SIG-M5 (cell line): ENCODE measurements around the gene NAXD.
"Not testable (repeated sequence)": the region's sequence is repeated elsewhere in the genome, so short reads cannot be mapped to it uniquely, and the experiment has no call there.

Experiments
- DNase-seq: peaks from one replicate; lab custom pipeline; 2025; lab: John Stamatoyannopoulos, UW

The NAXD gene

DNA sequence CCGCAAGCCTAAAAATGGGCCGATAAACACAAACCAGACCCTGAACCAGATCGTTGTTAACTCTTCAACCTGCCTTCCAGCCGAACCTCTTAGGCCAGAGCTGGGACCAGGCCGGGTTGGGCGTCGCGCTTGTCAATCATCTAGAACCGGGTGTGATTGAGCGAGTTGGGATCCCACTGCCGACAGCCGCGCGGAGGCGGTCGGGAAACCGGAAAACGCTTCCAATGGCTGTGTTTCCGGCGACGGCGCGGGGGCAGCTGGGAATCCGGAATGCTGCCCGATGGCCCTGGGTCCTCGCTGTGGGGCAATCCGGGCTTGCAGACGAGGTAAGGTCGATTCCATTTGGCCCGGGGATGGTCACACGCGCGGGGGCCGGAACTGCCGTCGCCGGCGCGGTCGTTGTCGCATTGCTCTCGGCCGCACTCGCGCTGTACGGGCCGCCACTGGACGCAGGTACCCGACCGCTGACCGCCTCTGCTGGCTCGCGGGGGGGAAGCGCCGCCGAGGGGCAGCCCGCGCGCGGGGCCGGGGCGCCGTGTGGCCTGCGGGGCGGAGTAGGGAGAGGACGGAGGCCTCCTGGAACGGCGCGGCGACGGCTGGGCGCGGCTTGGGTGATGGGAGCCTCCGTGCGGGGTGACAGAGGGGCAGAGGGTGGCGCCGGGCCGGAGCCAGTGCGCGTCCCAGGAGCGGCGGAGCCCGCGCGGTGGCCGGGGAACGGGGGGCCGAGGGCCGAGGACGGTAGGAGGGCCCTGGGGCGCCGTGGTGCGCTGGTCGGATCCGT, at the start of gene NAXD:
NAXD (plus strand) TSS at position 224 of the 781 bp plus-strand sequence; CDS start at position 281, 57 bp downstream.
- peak; percentile 81 for DNase-seq

DNA sequence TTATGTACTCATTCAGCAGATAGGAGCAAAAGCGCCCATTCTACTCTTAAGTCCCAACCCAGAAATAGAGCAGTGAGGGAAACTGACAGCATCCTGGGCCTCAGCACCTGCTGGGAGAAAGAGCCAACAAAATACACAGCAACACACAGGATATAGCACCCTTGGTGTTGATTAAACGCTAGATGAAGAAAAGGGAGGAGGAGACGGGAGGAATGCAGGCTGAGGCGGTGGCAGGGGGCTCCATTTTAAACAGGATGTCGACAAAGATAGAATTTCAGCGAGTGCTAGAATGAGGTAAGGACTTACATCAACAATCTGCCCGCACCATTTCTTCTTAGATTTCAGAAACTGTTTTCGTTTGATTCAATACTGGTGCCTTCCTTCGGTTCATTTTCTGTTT, 49.2 kb upstream of the NAXD start:
- no peak for DNase-seq

DNA sequence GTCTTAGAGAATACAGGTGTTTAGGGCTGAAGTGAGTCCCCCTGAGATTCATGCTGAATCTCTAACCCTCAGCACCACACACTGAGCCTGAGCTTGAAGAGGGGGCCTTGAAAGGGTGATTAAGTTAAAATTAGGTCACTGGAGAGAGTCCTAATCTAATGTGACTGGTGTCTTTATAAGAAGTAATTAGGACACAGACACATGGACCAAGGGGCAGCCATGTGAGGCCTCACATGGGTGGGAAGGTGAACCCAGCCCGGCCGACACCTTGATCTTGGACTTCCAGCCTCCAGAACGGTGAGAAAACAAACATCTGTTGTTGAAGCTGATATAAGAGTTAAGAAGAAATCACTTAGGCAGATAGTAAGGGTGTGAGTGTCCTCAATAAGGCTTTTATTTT, 46.7 kb upstream of the NAXD start:
- no peak for DNase-seq

DNA sequence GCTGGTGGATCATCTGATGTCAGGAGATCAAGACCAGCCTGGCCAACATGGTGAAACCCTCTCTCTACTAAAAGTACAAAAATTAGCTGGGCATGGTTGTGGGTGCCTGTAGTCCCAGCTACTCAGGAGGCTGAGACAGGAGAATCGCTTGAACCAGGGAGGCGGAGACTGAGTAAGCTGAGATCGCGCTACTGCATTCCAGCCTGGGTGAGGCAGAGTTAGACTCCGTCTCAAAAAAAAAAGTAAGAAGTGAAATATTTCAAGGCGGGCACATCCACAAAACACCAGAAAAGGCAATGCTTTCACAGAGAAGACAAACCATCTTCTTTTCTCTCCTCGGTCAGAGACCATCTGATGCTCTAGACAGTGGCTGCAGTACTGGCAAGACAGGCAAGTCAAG, 45.4 kb upstream of the NAXD start:
- not testable (repeated sequence) for DNase-seq

DNA sequence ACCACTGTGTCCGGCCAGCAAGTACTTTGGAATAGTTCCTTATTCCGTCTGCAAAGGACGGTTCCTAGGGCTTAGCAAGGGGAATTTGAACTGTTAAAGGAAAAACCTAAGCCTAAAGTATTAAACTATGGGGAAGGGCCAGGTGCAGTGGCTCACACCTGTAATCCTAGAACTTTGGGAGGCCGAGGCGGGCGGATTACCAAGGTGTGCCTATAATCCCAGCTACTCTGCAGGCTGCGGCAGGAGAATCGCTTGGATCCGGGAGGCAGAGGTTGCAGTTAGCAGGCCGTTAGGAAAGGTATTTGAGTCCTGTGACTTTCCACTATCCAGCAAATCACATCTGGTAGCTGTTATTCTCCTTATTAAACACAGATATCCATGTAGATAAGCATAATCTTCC, 44.5 kb upstream of the NAXD start:
- DNase-seq: no peak

DNA sequence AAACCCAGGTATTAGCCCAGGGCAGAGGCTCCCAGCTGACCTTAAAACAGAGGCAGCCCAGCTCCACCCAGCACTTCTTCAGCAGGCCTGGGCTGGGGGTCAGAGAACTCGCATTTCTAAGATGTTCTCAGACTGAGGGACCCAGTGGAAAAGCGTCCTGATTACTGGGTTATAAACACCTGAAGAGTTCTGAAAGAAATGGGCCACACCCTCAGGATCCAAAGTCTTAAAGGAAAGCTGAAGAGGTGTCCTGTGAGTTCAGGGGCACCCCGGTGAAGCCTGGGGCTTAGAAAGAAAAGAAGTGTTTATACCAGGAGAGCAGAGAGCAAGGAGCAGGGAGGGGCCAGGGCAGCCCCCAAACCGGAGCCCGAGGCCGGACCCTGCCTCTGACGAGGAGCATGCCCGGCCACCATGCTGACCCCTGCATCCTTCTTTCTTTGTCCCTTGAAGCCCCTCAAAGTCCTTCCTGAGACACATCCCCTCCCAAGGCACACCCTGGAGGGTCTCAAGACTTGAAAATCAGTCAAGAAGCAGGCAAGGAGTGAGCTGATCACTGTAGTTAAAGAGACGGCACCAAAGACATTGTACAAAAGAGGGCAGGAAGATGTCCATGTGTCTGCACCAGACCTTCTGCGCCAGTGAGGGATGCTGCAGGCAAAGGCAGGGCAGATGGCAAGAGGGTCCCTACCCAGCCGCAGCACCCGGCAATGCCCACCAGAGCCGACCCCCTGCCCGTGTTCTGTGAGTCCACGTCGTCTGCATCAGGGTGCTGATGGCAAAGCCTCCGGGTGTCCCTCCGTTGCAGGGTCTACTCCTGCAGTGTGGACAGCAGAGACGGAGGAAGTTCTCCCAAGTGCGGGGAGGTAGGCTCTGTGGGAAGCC, 43.2 kb upstream of the NAXD start:
- no peak for DNase-seq

DNA sequence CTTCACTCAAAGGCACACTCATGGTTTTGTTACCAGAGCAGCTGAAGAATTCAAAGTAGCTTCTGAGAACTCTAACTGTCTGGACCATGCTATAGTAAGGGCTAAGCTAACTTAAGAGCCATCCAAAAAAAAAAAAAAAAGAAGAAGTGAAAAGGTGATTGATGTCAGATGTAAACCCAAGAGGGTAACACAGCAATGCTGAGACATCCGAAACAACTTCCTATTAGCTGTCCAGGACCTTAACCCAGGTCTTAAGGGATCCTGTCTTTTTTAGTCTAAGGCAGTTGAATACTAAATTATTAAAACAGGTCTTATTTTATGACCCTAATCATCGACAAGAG, 42.6 kb upstream of the NAXD start:
- DNase-seq: no peak

DNA sequence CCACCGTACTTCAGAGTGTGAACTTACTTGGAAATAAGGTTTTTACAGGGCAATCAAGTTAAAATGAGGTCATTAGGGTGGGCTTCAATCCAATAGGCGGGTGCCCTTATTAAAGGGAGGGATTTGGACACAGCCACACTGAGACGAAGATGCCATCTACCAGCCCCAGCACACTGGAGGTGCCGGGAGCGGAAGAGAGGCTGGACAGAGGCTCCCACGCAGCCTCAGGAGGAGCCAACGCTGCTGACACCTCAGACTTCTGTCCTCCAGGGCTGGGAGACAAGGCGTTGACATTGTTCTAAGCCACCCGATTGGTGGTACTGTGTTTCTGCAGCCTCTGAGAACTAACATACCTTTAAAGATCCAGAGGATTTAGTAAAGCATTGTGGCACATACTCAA, 41.2 kb upstream of the NAXD start:
- DNase-seq: no peak

DNA sequence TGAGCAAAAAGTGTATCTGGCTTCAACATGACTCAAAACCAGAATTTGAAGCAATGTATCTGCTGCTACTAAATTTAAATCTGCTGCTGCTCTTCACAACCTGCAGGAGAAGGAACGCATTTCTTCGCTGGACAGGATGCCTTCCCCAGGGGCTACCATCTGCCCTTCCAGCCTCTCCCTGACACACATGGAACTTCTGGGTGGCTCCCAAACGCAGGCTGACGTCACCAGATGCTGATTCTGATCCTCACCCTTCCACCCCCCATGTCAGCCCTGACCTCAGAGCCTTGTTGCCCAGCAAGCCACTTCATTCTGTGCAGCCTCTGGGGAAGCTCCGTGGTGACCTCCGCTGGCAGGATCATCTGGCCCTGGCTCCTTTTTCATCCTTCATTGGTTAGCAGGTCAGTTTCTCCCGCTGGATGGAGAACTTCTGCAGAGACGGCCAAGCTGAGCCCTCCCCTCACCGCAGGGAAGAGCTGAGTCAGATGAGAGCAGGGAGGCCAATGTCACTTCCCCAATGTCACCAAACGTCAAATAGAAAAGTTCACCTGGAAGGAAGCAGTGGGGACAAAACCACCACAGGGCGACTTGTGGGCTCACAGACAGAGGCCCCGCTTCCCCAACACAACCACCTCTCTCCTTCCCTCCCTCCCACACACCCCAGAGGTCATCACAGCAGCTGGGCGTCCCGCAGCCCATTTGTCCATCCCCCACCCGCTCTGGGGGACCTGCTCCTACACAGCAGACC, 39.8 kb upstream of the NAXD start:
- DNase-seq: peak; percentile 16

DNA sequence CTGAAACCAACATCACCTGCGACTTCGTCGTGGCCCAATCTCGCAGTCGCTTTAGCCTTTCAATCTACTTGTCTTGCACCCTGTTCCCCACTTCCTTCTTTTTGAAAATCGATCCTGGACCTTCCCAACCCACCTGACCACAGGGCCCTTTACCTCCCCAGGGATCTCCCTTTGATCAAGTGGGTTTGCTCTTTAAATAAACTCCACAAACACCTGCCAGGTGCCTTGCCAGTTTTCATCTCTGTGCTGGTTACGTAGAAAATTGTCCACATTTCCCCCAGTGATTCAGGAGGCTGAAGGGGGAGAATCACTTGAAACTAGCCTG, 39.3 kb upstream of the NAXD start:
- no peak for DNase-seq

DNA sequence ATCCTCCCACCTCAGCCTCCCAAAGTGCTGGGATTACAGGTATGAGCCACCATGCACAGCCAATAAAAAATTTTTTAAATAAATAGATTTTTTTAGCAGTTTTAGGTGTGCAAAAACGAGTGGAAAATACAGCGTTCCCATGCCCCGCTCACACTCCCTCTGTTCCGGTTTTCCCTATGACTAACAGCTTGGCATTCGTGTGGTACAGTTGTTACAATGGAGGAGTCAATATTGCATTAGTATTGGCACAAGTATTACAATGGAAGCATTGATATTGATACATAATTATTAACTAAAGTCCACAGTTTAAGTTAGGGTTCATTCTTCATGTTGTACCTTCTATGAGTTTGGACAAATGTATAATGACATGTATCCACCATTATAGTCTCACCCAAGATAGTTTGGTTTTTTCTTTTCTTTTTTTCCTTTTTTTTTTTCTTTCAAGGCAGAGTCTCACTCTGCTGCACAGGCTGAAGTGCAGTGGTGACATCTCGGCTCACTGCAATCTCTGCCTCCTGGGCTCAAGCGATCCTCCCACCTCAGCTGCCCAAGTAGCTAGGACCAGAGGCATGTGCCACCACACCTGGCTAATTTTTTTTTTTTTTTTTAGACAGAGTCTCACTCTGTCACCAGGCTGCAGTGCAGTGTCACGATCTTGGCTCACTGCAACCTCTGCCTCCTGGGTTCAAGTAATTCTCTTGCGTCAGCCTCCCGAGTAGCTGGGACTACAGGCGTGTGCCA, 38.4 kb upstream of the NAXD start:
- DNase-seq: no peak

DNA sequence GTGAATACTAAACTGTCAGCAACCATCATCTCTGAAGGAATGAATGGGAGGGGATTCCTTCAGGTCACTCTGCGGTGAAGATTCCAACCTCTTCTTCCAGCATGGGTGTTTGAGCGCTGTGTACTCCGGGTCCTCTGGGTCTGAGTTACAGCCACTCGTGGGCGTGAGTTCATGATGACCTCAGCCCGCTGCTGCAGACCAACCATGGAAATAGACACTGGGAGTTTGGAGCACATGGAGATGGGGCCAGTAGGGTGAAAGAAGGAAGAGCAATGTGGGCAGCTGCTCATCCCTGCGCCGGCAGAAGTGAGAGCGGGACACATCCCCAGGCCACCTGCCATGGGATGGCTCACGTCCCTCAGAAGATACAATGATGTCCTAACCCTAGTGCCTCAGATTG, 37.0 kb upstream of the NAXD start:
- DNase-seq: no peak

DNA sequence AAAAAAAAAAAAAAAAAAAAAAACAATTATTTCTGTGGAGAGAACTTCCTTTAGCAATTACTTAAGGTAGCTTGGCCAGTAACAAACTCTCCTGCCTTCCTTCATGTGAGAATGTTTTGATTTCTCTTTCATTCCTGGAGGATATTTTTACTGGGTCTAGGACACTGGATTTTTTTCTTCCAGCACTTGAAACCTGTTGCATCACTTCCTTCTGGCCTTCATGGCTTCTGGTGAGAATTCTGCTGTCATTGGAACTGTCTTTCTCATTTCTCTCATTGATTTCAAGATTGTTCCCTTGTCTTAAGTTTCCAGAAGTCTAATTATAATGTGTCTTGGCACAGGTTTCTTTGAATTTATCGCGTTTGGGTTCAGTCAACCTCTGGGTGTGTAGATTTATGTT, 34.5 kb upstream of the NAXD start:
- DNase-seq: no peak

DNA sequence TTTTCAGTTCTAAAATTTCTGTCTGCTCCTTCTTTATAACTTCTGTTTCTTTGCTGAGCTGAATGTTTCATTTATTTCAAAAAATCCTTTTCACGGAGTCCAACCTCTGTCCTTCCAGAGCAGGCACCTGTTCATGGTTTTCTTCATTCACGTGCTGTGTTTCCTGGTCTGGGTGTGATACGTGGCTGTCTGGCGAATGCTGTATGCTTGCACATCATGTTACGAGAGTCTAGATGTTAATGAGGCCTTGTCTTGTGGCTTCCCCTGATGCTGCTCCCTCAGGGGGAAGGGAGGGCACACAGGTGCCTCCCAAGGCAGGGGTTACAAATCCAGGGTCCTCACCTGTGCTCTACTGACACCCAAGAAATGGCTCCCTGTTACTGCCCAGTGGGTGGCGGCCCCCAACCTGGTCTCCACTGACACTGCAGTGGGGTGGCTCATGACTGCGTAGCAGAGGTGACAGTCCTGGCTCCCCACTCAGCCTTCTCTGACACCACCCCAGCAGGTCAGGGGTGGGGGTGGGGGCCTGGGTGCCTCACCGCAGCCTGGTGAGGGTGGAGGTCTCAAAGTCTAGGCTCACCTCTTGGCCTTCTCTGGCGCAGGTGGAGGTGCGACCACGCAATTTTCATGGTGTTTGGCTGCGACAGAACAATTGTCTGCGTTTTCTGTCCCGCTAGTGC, 33.7 kb upstream of the NAXD start:
- no peak for DNase-seq

DNA sequence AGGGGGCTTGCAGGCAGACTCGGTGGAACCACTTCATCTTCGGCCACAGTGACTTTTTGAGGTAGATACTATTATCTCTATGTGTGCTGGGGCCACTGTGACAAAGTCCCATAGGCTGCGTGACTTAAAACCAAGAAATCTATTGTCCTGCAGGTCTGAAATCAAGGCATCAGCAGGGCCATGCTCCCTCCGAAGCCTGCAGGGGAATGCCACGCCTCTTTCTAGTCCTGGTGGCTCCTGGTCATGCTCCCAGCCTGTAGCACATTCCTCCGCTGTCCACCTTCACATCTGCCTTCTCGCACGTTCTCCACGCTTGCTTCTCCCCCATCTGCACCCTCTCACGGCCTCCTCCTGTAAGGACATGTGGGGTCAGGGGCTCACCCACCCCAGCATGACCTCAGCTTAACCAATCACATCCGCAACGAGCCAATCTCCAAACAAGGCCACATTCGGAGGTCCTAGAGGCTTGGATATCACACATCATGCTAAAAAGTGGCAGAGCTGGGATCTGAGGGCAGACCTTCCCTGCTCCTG, 32.9 kb upstream of the NAXD start:
- no peak for DNase-seq

DNA sequence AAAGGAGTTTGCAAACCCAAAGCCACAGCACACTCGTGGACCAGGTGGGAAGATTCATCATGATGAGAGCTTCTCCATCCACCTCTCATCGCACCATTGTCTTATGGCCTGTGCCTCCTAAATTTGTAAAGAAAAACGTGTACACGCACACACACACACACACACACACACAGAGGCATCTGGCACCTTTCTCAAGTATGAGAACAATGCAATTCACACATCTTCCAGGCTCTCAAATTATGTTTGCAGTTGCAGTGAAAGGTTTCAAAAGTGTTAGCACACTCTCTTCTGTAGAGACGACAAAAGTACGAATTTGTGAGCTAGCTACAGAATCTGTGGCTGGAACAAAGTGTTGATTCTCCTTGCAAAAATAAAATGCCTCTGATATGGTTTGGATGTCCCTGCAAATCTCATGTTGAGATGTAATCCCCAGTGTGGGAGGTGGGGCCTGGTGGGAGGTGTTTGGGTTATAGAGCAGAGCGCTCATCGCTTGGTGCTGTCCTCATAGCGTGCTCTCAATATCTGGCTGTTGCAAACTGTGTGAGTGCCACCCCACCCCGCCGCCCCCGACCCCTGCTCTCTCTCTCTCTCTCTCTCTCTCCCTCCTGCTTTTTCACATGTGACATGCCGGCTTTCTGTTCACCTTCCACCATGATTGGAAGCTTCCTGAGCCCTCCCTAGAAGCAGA, 32.0 kb upstream of the NAXD start:
- no peak for DNase-seq

DNA sequence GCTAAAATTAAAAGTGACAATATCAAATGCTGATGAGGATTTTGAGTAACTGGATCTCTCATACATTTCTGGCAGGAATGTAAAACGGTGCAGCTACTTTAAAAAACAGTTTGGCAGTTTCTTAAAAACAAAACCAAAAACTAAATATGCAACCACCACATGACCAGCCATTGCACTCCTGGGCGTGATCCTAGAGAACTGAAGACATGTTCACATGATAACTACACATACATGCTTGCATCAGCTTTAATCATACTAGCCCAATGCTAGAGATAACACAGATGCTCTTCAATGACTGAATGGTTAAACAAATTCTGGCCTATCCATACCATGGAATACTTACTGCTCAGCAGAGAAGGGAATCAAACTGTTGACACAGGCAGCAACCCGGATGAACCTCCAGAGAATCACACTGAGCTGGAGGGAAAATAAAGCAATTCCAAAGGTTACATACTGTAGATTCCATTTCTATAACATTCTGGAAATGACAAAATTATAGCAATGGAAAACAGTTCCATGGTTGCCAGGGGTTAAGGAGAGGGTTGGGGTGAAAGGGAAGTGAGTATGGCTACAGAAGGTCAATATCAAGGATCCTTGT, 25.5 kb upstream of the NAXD start:
- no peak for DNase-seq

DNA sequence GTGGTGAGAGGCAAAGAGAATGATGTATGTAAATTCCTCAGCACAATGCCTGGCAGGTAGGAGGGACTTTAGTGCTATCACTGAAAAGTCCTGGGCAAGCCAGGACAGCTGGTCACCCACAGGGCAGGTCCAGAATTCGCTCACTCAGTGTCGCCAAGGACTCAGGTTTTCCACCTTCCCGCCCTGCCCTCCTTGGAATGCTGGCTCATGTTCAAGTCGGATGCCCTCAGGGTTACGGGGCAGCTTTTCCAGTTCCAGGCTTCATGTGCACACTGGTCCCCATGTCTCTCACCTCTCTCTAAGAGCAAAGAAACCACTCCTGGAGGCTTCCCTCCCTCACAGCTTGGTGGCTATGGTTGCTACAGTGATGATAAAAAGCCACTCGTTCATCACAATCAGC, 24.8 kb upstream of the NAXD start:
- no peak for DNase-seq

DNA sequence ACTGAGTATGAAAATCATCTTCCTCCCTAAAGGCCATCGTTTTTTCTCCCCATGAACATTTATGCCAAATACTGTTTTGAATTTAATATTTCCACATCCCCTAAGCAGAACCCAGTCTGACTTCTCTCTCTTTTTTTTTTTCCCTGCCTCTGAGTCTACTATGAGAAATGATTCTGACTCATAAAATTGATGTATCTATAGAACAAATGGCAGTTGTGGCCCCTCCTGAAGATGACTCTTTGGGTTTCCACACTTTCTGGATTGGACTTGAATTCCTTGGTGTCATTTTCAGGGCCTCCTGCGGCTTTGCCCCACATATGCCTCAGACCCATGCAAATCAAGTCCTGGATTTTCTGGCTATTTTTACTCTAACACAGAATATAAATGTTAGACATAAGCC, 22.7 kb upstream of the NAXD start:
- DNase-seq: no peak

DNA sequence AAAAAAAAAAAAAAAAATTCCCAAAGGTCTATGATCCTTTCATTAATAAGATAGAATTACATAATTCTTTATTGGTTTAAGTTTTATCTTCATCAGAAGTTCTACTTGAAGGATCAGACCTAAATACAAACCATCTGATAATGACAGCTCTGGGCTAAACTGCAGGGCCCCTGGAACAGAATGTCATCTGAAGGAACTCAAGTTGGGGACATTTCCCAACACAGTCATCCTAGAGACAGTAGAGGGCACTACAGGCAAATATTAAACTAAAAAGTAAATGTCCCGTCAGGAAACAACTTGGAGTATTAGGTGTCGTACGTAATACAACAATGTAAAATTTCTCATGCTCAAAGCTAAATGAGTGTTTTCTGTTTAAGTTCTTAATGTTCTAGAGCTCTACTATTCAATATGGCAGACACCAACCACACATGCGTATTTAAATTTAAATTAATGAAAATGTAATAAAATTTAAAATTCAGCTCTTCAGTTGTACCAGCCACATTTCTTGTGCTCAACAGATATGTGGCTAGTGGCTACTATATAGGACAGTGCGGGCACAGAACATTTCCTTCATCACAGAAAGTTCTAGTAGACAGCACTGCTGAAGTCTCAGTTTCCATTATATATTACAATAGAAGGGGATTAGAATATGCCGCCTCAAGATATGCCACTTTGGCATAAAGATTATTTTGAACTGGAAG, 21.8 kb upstream of the NAXD start:
- DNase-seq: peak; percentile 13
